HepG2 (cell line): Measurements from ENCODE around the gene COMMD1. TPM values are rescaled to one million over a fixed set of nuclear protein-coding genes. Genes with fewer than 3 reads are reported as not detected.

Experiments used
- AGO2 ChIP-seq: fragments of 200-400 bp; formaldehyde crosslinking; optimal IDR thresholded peaks from 2 replicates; pipeline ENCODE3; 2017; ENCODE audit warnings: mild to moderate bottlenecking, low read depth, low read length, moderate library complexity
- ARNT2 ChIP-seq: sonication (generic); formaldehyde crosslinking; IDR thresholded peaks from 2 replicates; pipeline ENCODE4 v1.8.0; 2022; ENCODE audit warnings: mild to moderate bottlenecking, low read depth, missing genetic modification reagents, moderate library complexity
- ATF7-NPFF ChIP-seq: sonication (generic); formaldehyde crosslinking; IDR thresholded peaks from 2 replicates; pipeline ENCODE4 v1.8.1; 2023; ENCODE audit warnings: mild to moderate bottlenecking, low read depth, missing genetic modification reagents, moderate library complexity
- E2F2 ChIP-seq: sonication (generic); formaldehyde crosslinking; IDR thresholded peaks from 2 replicates; pipeline ENCODE4 v1.4.0; 2020; ENCODE audit warnings: missing genetic modification reagents, borderline replicate concordance
- FIP1L1 ChIP-seq: fragments of 200-400 bp; formaldehyde crosslinking; IDR thresholded peaks from 2 replicates; pipeline ENCODE4 v1.6.1; 2018; ENCODE audit warnings: low read depth, mild to moderate bottlenecking, low read length, moderate library complexity, borderline replicate concordance; ENCODE audit not compliant: insufficient read depth
- FOSL1 ChIP-seq: sonication (generic); formaldehyde crosslinking; IDR thresholded peaks from 2 replicates; pipeline ENCODE4 v1.9.0; 2021; ENCODE audit warnings: missing genetic modification reagents, borderline replicate concordance
- FOXO4 ChIP-seq: sonication (generic); formaldehyde crosslinking; conservative IDR thresholded peaks from 2 replicates; pipeline ENCODE4 v1.8.1; 2023; ENCODE audit warnings: missing genetic modification reagents
- GABPA ChIP-seq, 2 experiments: IDR thresholded peaks; 2 replicates each; pipeline ENCODE4 v1.6.1; 2011 to 2016; ENCODE audit warnings: low read depth in 2 of 2, low read length in 1 of 2, missing biosample characterization in 1 of 2, missing genetic modification characterization in 1 of 2
- GMEB1 ChIP-seq: sonication (generic); formaldehyde crosslinking; IDR thresholded peaks from 2 replicates; pipeline ENCODE4 v1.5.1; 2020; ENCODE audit warnings: missing genetic modification reagents, mild to moderate bottlenecking, borderline replicate concordance
- HDAC6 ChIP-seq: fragments of 200-600 bp; sonication (generic); IDR thresholded peaks from 2 replicates; pipeline ENCODE4 v1.7.0; 2017; ENCODE audit warnings: mild to moderate bottlenecking, antibody characterized with exemption, low read length, low read depth
- KAT2B ChIP-seq: fragments of 150-350 bp; IDR thresholded peaks from 2 replicates; pipeline ENCODE4 v1.6.1; 2014; ENCODE audit warnings: low read depth, low read length, borderline replicate concordance
- KLF11 ChIP-seq: IDR thresholded peaks from 2 replicates; pipeline ENCODE4 v1.6.1; 2016; ENCODE audit warnings: missing compliant biosample characterization
- KLF9 ChIP-seq: IDR thresholded peaks from 2 replicates; pipeline ENCODE4 v1.6.1; 2016; ENCODE audit warnings: low read depth
- NFE2L2 ChIP-seq: fragments of 150-350 bp; IDR thresholded peaks from 2 replicates; pipeline ENCODE4 v1.6.1; 2014; ENCODE audit warnings: low read length
- ONECUT2 ChIP-seq: sonication (generic); formaldehyde crosslinking; IDR thresholded peaks from 2 replicates; pipeline ENCODE4 v1.4.0; 2020; ENCODE audit warnings: missing genetic modification reagents
- SMYD3 ChIP-seq: sonication (generic); formaldehyde crosslinking; IDR thresholded peaks from 2 replicates; pipeline ENCODE4 v1.8.1; 2023; ENCODE audit warnings: mild to moderate bottlenecking, missing genetic modification reagents
- SNAI1 ChIP-seq: sonication (generic); formaldehyde crosslinking; IDR thresholded peaks from 2 replicates; pipeline ENCODE4 v1.5.0; 2020; ENCODE audit warnings: mild to moderate bottlenecking, missing genetic modification reagents, borderline replicate concordance
- ZNF205 ChIP-seq: IDR thresholded peaks from 2 replicates; pipeline ENCODE4 v1.6.1; 2018; ENCODE audit warnings: missing biosample characterization, missing genetic modification reagents
- ZNF224 ChIP-seq: sonication (generic); formaldehyde crosslinking; IDR thresholded peaks from 2 replicates; pipeline ENCODE4 v1.5.0; 2020; ENCODE audit warnings: mild to moderate bottlenecking, missing genetic modification reagents
- ZNF678 ChIP-seq: sonication (generic); formaldehyde crosslinking; IDR thresholded peaks from 2 replicates; pipeline ENCODE4 v1.4.0; 2020; ENCODE audit warnings: mild to moderate bottlenecking, missing genetic modification reagents
- ZNF749 ChIP-seq: sonication (generic); formaldehyde crosslinking; IDR thresholded peaks from 2 replicates; pipeline ENCODE4 v1.8.0; 2022; ENCODE audit warnings: mild to moderate bottlenecking, missing genetic modification reagents, moderate library complexity, borderline replicate concordance
- ZSCAN21 ChIP-seq: sonication (generic); formaldehyde crosslinking; IDR thresholded peaks from 2 replicates; pipeline ENCODE4 v1.8.0; 2022; ENCODE audit warnings: mild to moderate bottlenecking, missing genetic modification reagents, moderate library complexity, borderline replicate concordance
- ZSCAN22 ChIP-seq: sonication (generic); formaldehyde crosslinking; IDR thresholded peaks from 2 replicates; pipeline ENCODE4 v1.4.0; 2020; ENCODE audit warnings: mild to moderate bottlenecking, missing genetic modification reagents
- polyA plus RNA-seq, 8 experiments: library from polyadenylated mRNA; depleted of rRNA in 3 of 8; stranded (reverse) in 7 of 8; unstranded in 1 of 8; fragments of >200 nt; fragmentation: Illumina TruSeq in 4 of 8; extraction: Trizol in 4 of 8; gene quantifications; 2 replicates each; pipeline versions ENCODE4 v1.2.1 to v1.2.3, GENCODE V29; 2011 to 2016; ENCODE audit warnings: low read depth in 4 of 8, missing spikeins in 1 of 8, mixed read lengths in 1 of 8; ENCODE audit not compliant: insufficient read depth in 1 of 8
- total RNA-seq, 5 experiments: library from RNA; depleted of rRNA; stranded (reverse); fragments of >200 nt; fragmentation: Illumina TruSeq; extraction: Trizol; gene quantifications; 2 replicates each; pipeline ENCODE4 v1.2.3, GENCODE V29; 2016; ENCODE audit warnings: low read depth in 1 of 5

The COMMD1 gene
- total and polyA plus RNA-seq, 2 of the 13 experiments (the other 11 are each of a cell fraction or from before 2014, with no cell fraction given), result 25.7 to 105 TPM

- TF ChIP-seq KAT2B (no peak), ZNF678 (CRISPR knock-in tag) (peak; percentile 89; the same call in 1 of the 2 replicates), SMYD3 (CRISPR knock-in tag) (no peak; the same call in 1 of the 2 replicates), E2F2 (CRISPR knock-in tag) (peak; percentile 37; the same call in 1 of the 2 replicates), NFE2L2 (no peak), KLF9 (no peak), ZNF749 (CRISPR knock-in tag) (peak; percentile 40; the same call in 1 of the 2 replicates), KLF11 (CRISPR knock-in tag) (no peak), ZNF205 (CRISPR knock-in tag) (no peak), ONECUT2 (no peak), ZSCAN22 (CRISPR knock-in tag) (0 out of 2 replicates have a peak, but pooled peaks have one; percentile 33), GMEB1 (CRISPR knock-in tag) (peak; percentile 72; the same call in 1 of the 2 replicates), ATF7-NPFF (CRISPR knock-in tag) (peak; percentile 85), AGO2 (no peak), ZNF224 (0 out of 2 replicates have a peak, but pooled peaks have one; percentile 35), SNAI1 (CRISPR knock-in tag) (peak; percentile 85; the same call in 1 of the 2 replicates), GABPA (IDR thresholded peaks at IDR 0.05; ENCODE audit: low read depth, low read length) (no peak), GABPA (CRISPR knock-in tag; IDR thresholded peaks at IDR 0.05; ENCODE audit: low read depth) (peak; percentile 19; the same call in 1 of the 2 replicates), HDAC6 (no peak), FOSL1 (CRISPR knock-in tag) (no peak), ZSCAN21 (peak; percentile 37; the same call in 1 of the 2 replicates), FOXO4 (CRISPR knock-in tag) (no peak), FIP1L1 (no peak), ARNT2 (CRISPR knock-in tag) (peak; percentile 82)
Observed at GRCh38 chr2:61905372-61906185, at the start of gene COMMD1 (continued).
